Transverse colon (tissue), 4 donors: ENCODE data around the gene EMILIN1. TPM values are rescaled to one million over a fixed set of nuclear protein-coding genes. Genes with fewer than 3 reads are reported as not detected.

ENCODE experiments used
- DNase-seq: peaks from one replicate; pipeline ENCODE4 v3.0.0-alpha.2; 2019
- H3K27ac ChIP-seq, 4 donors: fragments of 200-600 bp; sonication (generic); 2 replicates each; pipeline ENCODE4 v1.5.1; 2016 to 2018; ENCODE audit warnings: inconsistent platforms in 4 of 4
- H3K27me3 ChIP-seq: fragments of 200-600 bp; sonication (generic); 2 replicates; pipeline ENCODE4 v1.5.1; 2017; ENCODE audit warnings: inconsistent platforms
- H3K36me3 ChIP-seq, 4 donors: fragments of 200-600 bp; sonication (generic); 2 replicates each; pipeline ENCODE4 v1.5.1; 2017 to 2019; ENCODE audit warnings: inconsistent platforms in 4 of 4
- H3K4me1 ChIP-seq, 4 donors: fragments of 200-600 bp; sonication (generic); 2 replicates each; pipeline ENCODE4 v1.5.1; 2017 to 2020; ENCODE audit warnings: inconsistent platforms in 4 of 4
- H3K4me3 ChIP-seq, 4 donors: fragments of 200-600 bp; sonication (generic); 1 replicate in 1 of 4; 2 replicates in 3 of 4; pipeline versions ENCODE4 v1.5.1 to v1.6.1; 2017 to 2019; ENCODE audit warnings: inconsistent platforms in 4 of 4
- H3K9me3 ChIP-seq, 2 donors: fragments of 200-600 bp; sonication (generic); 2 replicates each; pipeline ENCODE4 v1.5.1; 2017 to 2019; ENCODE audit warnings: inconsistent platforms in 2 of 2
- EP300 ChIP-seq: sonication (generic); formaldehyde crosslinking; IDR thresholded peaks from one replicate; pipeline ENCODE4 v1.6.1; 2017; ENCODE audit warnings: antibody characterized with exemption, low read depth
- POLR2A ChIP-seq: fragments of 450-650 bp; IDR thresholded peaks from one replicate; pipeline ENCODE4 v1.6.1; 2016; ENCODE audit warnings: antibody characterized with exemption, mild to moderate bottlenecking, moderate library complexity
- POLR2AphosphoS5 ChIP-seq, 3 donors: sonication (generic); formaldehyde crosslinking; IDR thresholded peaks; one replicate each; pipeline ENCODE4 v1.6.1; 2016; ENCODE audit warnings: antibody characterized with exemption in 3 of 3
- WGBS, 2 donors: methylation state at CpG; one replicate each; pipeline ENCODE4 v1.1.5; 2018; ENCODE audit warnings: low coverage in 1 of 2; 5-methylcytosine and 5-hydroxymethylcytosine counted together
- in situ Hi-C, 4 donors: fragments of 200-750 bp; cut with MboI; loops; one replicate each; pipeline versions ENCODE4 v1.15.0 to v1.15.1; 2017; ENCODE audit warnings: low sequenced_read_pairs in 3 of 4, low pct_ligation_motif_present in 1 of 4, low pct_unique_long_range_greater_than_20kb in 1 of 4
- intact Hi-C: fragments of 100-400 bp; cut with DNase I; formaldehyde crosslinking; loops from one replicate; pipeline ENCODE4 v1.15.1; 2023; ENCODE audit warnings: low total_unique reads
- total RNA-seq, 4 donors: library from RNA; depleted of rRNA; stranded (reverse); fragments of >200 nt; gene quantifications; one replicate each; pipeline ENCODE4 v1.1.0, GENCODE V29; 2016
- TF ChIP-seq, protein P1 (sequence below), 5 experiments: fragments of 200-600 bp in 3 of 5; fragments of 450-650 bp in 2 of 5; sonication (generic) in 3 of 5; IDR thresholded peaks; 1 replicate in 2 of 5; 2 replicates in 3 of 5; pipeline ENCODE4 v1.5.1; 2016 to 2017; ENCODE audit warnings: antibody characterized with exemption in 5 of 5, inconsistent platforms in 3 of 5, mild to moderate bottlenecking in 2 of 5, moderate library complexity in 1 of 5

The EMILIN1 gene
- total RNA-seq, 4 donors from 2014 or later: 41.0 to 152 (median 65.6) TPM

DNA sequence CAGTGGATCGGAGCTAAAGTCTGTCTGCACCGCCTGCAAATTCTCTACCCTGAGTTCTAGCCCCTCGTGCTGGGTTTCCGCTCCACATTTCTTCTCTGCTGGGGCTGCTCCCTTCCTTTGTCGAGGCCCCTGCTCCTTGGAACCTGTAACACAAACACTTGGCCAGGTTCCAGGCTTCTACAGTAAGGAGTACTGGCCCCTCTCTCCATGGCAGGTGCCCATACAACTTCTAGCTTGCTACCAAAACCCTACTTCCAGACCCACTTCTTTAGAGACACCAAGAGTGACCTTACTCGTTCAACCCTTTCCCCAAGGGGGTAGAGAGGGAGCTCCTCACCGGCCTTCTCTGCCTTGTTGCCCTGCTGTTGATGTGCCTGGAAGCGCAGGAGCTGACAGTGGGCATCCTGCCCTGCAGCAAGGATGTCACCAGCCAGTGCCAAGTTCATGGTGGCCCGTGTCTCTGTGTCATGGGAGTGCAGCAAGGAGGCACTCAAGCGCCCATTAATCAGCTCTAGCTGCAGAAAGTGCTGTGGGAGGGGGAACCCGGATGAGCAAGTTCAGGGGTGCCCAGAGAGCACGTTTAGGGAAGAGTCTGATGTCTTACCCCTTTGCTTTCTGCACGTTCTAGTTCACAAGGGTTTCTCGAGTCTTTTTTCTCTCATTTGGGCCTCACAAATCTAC is 54.9 kb downstream of the EMILIN1 start:
- peak overlapping the region; percentile 88 to 97 (median 96) for H3K27ac ChIP-seq

DNA sequence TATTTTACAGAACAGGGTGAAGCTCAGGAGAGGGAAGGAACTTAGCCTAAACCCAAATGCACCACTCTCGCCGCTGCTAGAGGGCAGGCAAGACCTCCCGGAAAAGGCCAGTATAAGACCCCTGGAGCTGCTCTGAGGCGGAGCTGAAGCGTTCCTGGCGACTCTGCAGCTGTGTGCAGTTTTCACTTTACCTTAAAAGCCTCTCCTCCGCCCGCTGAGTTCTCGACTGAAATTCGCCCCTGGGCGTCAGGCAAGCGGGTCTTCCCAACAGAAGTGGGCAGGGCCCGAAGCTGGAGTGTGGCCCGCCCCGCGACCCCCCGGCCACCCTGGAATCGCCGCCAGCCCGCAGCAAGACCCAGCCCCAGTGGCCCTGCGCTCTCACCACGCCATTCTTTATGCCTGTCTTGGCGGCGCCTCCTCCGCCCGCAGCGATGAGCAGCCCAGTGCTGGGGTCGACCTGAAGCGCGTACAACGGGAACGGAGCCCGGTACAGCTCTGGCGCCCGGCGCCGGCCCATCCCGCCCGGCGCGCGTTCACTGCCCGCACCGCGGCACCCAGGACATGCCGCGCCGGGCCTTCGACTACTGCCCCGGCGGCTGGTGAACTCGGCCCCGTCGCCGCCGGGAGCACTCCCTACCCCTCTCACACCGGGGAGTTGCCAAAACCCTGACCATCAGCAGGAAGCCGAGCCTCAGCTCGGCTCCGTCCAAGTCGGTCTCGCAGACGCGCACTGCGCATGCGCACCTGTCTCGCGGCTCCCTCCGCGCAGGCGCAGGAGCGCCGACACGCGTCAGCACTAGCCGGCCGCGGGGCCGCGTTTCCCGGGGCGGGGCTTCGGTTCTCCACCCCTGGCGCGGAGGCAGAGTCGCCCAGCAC is 55.7 kb downstream of the EMILIN1 start, which contains the start of gene PREB:
PREB (minus strand) TSS at position 732 of the 876 bp plus-strand sequence; CDS start at position 517, 215 bp downstream.
- Histone ChIP-seq H3K27me3 (no peaks in the 10 kb centered on the region), H3K27ac (peak within 1 kb of the TSS; percentile 88 to 97 (median 96)), H3K4me1 (peaks cover 7 to 20% (median 15%) of the 10 kb centered on the region in 4 donors), H3K4me3 (peak within 1 kb of the TSS; percentile 76 to 99 (median 98)), H3K36me3 (peaks cover 0 to 19% (median 4%) of the 10 kb centered on the region in 4 donors), H3K9me3 (no peaks in the 10 kb centered on the region)
- in situ Hi-C loops (no loop called here), intact Hi-C loops (loop anchor here (10.0 kb wide), 1 partner anchor 81 kb away; the partner anchor contains the start of genes ATRAID, CAD and SLC5A6)
- WGBS, 2 donors: 1% methylated on average over 58 of the region's 86 CpGs; no CpG with 5 or more reads in 1 of the 2 donors
- peak; percentile 99 for DNase-seq
- peak; percentile 90 for TF ChIP-seq POLR2A
- TF ChIP-seq, protein P1, sequence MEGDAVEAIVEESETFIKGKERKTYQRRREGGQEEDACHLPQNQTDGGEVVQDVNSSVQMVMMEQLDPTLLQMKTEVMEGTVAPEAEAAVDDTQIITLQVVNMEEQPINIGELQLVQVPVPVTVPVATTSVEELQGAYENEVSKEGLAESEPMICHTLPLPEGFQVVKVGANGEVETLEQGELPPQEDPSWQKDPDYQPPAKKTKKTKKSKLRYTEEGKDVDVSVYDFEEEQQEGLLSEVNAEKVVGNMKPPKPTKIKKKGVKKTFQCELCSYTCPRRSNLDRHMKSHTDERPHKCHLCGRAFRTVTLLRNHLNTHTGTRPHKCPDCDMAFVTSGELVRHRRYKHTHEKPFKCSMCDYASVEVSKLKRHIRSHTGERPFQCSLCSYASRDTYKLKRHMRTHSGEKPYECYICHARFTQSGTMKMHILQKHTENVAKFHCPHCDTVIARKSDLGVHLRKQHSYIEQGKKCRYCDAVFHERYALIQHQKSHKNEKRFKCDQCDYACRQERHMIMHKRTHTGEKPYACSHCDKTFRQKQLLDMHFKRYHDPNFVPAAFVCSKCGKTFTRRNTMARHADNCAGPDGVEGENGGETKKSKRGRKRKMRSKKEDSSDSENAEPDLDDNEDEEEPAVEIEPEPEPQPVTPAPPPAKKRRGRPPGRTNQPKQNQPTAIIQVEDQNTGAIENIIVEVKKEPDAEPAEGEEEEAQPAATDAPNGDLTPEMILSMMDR (IDR thresholded peaks at IDR 0.05): peak in 1 of 5 experiments; percentile 3
- peak; percentile 93 to 97 (median 96) for TF ChIP-seq POLR2AphosphoS5 (IDR thresholded peaks at IDR 0.05)
- TF ChIP-seq EP300: no peak

More for the DNA sequence above, 54.9 kb downstream of the EMILIN1 start:
- Histone ChIP-seq H3K4me1 (peaks cover 7 to 20% (median 15%) of the 10 kb centered on the region in 4 donors), H3K9me3 (no peaks in the 10 kb centered on the region), H3K27me3 (no peaks in the 10 kb centered on the region), H3K36me3 (peaks cover 0 to 19% (median 4%) of the 10 kb centered on the region in 4 donors), H3K4me3 (peak overlapping the region; percentile 76 to 99 (median 98))
- no peak for TF ChIP-seq POLR2AphosphoS5 (IDR thresholded peaks at IDR 0.05)
- no peak for TF ChIP-seq EP300
- TF ChIP-seq POLR2A: no peak
- TF ChIP-seq, protein P1 (IDR thresholded peaks at IDR 0.05): no peak
- no peak for DNase-seq
- intact Hi-C loops: loop anchor here (10.0 kb wide), 1 partner anchor 81 kb away; the partner anchor contains the start of genes ATRAID, CAD and SLC5A6
- in situ Hi-C loops: no loop called here
- 44 to 100% methylated on average over 1 to 14 of the region's 14 CpGs for WGBS, 2 donors

DNA sequence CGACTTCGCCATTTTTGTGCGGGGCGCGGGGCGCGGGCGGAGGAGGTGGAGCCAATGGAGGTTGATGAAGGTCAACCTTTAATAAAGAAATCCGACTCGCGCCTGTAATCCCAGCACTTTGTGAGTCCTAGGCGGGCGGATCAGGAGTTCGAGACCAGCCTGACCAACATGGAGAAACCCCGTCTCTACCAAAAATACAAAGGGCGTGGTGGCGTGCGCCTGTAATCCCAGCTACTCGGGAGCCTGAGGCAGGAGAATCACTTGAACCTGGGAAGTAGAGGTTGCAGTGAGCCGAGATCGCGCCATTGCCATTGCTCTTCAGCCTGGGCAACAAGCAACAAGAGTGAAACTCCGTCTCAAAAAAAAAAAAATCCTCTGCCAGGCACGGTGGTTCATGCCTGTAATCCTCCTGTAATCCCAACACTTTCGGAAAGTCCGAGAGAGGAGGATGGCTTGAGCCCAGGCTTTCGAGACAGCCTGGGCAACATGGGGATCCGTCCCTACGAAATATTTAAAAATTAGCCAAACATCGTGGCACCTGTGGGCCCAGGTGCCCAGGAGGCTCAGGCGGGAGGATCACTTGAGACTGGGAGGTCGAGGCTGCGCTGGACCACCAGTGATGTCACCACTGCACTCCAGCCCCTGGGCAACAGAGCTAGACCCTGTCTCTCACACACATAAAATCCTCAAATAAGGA is 56.5 kb downstream of the EMILIN1 start:
- H3K36me3 ChIP-seq: peaks cover 0 to 19% (median 4%) of the 10 kb centered on the region in 4 donors
- DNase-seq: no peak
- intact Hi-C loops: loop anchor here (10.0 kb wide), 1 partner anchor 80 kb away; the partner anchor contains the start of genes ATRAID, CAD and SLC5A6
- peaks cover 7 to 20% (median 15%) of the 10 kb centered on the region in 4 donors for H3K4me1 ChIP-seq
- H3K9me3 ChIP-seq: no peaks in the 10 kb centered on the region
- peak overlapping the region; percentile 88 to 97 (median 96) for H3K27ac ChIP-seq
- in situ Hi-C loops: no loop called here
- TF ChIP-seq EP300 (no peak), POLR2AphosphoS5 (IDR thresholded peaks at IDR 0.05) (no peak)
- H3K4me3 ChIP-seq: peak overlapping the region in 3 of 4 donors; percentile 17 to 99 (median 76)
- no peaks in the 10 kb centered on the region for H3K27me3 ChIP-seq
- 66 to 81% methylated on average over 3 to 26 of the region's 33 CpGs for WGBS, 2 donors

DNA sequence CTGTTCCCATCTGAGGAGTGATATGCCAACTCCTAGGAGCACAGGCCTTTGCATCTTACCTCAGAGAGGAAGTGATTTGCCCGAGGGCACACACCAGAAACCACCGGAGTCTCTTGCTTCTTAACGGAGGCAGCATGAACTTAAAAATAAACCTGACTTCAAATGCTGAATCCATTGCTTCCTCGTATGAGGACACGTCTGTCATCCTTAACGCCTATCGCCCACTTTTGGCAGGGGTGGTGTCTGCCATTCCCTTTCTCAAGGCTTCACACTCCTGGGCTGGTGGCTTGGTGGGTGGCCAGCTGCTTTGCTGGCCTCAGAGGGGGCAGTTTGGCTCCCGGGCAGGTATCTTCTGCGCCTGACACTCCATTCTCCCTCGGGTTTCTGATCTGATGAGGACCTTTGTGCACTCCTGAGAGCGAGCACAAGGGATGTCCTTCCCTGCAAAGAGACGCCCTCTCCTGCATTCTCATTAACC is 57.1 kb downstream of the EMILIN1 start:
- intact Hi-C loops: loop anchor here (10.0 kb wide), 1 partner anchor 79 kb away; the partner anchor contains the start of genes ATRAID, CAD and SLC5A6
- no peak for TF ChIP-seq POLR2A
- TF ChIP-seq POLR2AphosphoS5 (IDR thresholded peaks at IDR 0.05): no peak
- no peak for TF ChIP-seq EP300
- H3K9me3 ChIP-seq: no peaks in the 10 kb centered on the region
- H3K36me3 ChIP-seq: peaks cover 0 to 19% (median 4%) of the 10 kb centered on the region in 4 donors
- in situ Hi-C loops: no loop called here
- H3K4me1 ChIP-seq: peaks cover 7 to 20% (median 15%) of the 10 kb centered on the region in 4 donors
- no peak for DNase-seq
- 84 to 100% methylated on average over 2 to 9 of the region's 12 CpGs for WGBS, 2 donors
- H3K27me3 ChIP-seq: no peaks in the 10 kb centered on the region
- H3K4me3 ChIP-seq: no peak overlapping the region
- peak overlapping the region in 1 of 4 donors; percentile 95 for H3K27ac ChIP-seq

Other genes with a start within 250 kb of the EMILIN1 start
- gene DPYSL5, start 230.5 kb upstream of the EMILIN1 start, total RNA-seq: under 1 TPM in 1 of 4 donors, not detected in 3; 0.32 TPM
- 10 to 100 TPM; 16.8 to 64.7 (median 32.9) TPM for gene MAPRE3, start 108.0 kb upstream of the EMILIN1 start, total RNA-seq
- 100 to 1,000 TPM in 2 of 4 donors, 10 to 100 TPM in 2; 51.2 to 179 (median 127) TPM for gene TMEM214, start 45.6 kb upstream of the EMILIN1 start, total RNA-seq
- 10 to 100 TPM in 3 of 4 donors, 1 to 10 TPM in 1; 9.7 to 39.2 (median 13.9) TPM for gene AGBL5, start 26.9 kb upstream of the EMILIN1 start, total RNA-seq
- 100 to 1,000 TPM in 3 of 4 donors, 10 to 100 TPM in 1; 92.7 to 320 (median 202) TPM for gene OST4, start 7.0 kb upstream of the EMILIN1 start, total RNA-seq
- gene KHK, start 8.2 kb downstream of the EMILIN1 start, total RNA-seq: 10 to 100 TPM in 1 of 4 donors, 1 to 10 TPM in 3; 1.8 to 12.0 (median 6.3) TPM
- gene CGREF1, start 40.5 kb downstream of the EMILIN1 start, total RNA-seq: 1 to 10 TPM in 2 of 4 donors, under 1 TPM in 1, not detected in 1; 0.27 to 4.9 (median 1.1) TPM
- under 1 TPM in 1 of 4 donors, not detected in 3; 0.48 TPM for gene ABHD1, start 45.2 kb downstream of the EMILIN1 start, total RNA-seq
- gene PREB, start 56.0 kb downstream of the EMILIN1 start, total RNA-seq: 100 to 1,000 TPM in 1 of 4 donors, 10 to 100 TPM in 3; 53.2 to 105 (median 71.1) TPM
- not detected for gene PRR30, start 60.8 kb downstream of the EMILIN1 start, total RNA-seq
- not detected for gene TCF23, start 70.4 kb downstream of the EMILIN1 start, total RNA-seq
- 100 to 1,000 TPM in 2 of 4 donors, 10 to 100 TPM in 2; 64.7 to 179 (median 121) TPM for gene ATRAID, start 133.4 kb downstream of the EMILIN1 start, total RNA-seq
- gene SLC5A6, start 133.7 kb downstream of the EMILIN1 start, total RNA-seq: 10 to 100 TPM; 22.8 to 58.3 (median 41.0) TPM
- 10 to 100 TPM; 11.9 to 25.9 (median 16.6) TPM for gene CAD, start 138.8 kb downstream of the EMILIN1 start, total RNA-seq
- gene SLC30A3, start 184.4 kb downstream of the EMILIN1 start, total RNA-seq: under 1 TPM in 1 of 4 donors, not detected in 3; 0.60 TPM
- gene DNAJC5G, start 196.8 kb downstream of the EMILIN1 start, total RNA-seq: not detected
- 1 to 10 TPM in 2 of 4 donors, under 1 TPM in 1, not detected in 1; 0.40 to 1.9 (median 1.2) TPM for gene TRIM54, start 203.8 kb downstream of the EMILIN1 start, total RNA-seq
- gene UCN, start 229.8 kb downstream of the EMILIN1 start, total RNA-seq: 10 to 100 TPM in 1 of 4 donors, 1 to 10 TPM in 1, under 1 TPM in 1, not detected in 1; 0.82 to 10.8 (median 2.2) TPM
- 10 to 100 TPM; 34.4 to 53.8 (median 38.3) TPM for gene MPV17, start 244.5 kb downstream of the EMILIN1 start, total RNA-seq